Keratinocyte (primary cell): Measurements from ENCODE around the gene ZSCAN1. TPM values are rescaled to one million over a fixed set of nuclear protein-coding genes. Genes with fewer than 3 reads are reported as not detected.

Experiments used
- DNase-seq: peaks from one replicate; pipeline ENCODE4 v3.0.0-alpha.2; 2011; ENCODE audit warnings: low read depth, missing footprints, low spot score
- FAIRE-seq: peaks from 2 replicates; lab custom pipeline; 2011; peaks lifted over from hg19 to GRCh38; lab: Jason Lieb, UNC
- H2AFZ ChIP-seq: 2 replicates; pipeline ENCODE4 v1.6.0; 2012; ENCODE audit warnings: low read length, control low read depth, inconsistent platforms; ENCODE audit not compliant: control insufficient read depth
- H3K27ac ChIP-seq: 2 replicates; pipeline ENCODE4 v1.5.1; 2011; ENCODE audit warnings: low read length; ENCODE audit not compliant: control insufficient read depth, insufficient read depth
- H3K27me3 ChIP-seq: 3 replicates; pipeline ENCODE4 v1.6.0; 2011; ENCODE audit warnings: low read length; ENCODE audit not compliant: control insufficient read depth, insufficient read depth; ENCODE audit errors: extremely low read depth
- H3K36me3 ChIP-seq, 2 experiments: 2 replicates in 1 of 2; 3 replicates in 1 of 2; pipeline ENCODE4 v1.5.1; 2011; ENCODE audit warnings: low read length in 2 of 2, mild to moderate bottlenecking in 1 of 2; ENCODE audit not compliant: control insufficient read depth in 2 of 2, insufficient read depth in 2 of 2; ENCODE audit errors: extremely low read depth in 1 of 2
- H3K4me1 ChIP-seq: 3 replicates; pipeline ENCODE4 v1.5.1; 2011; ENCODE audit warnings: low read length; ENCODE audit not compliant: control insufficient read depth, insufficient read depth; ENCODE audit errors: extremely low read depth
- H3K4me2 ChIP-seq: 3 replicates; pipeline ENCODE4 v1.6.0; 2011; ENCODE audit warnings: low read depth, low read length; ENCODE audit not compliant: control insufficient read depth, insufficient read depth; ENCODE audit errors: extremely low read depth
- H3K4me3 ChIP-seq, 3 experiments: fragments of 200-600 bp in 1 of 3; sonication (generic) in 1 of 3; 2 replicates in 2 of 3; 3 replicates in 1 of 3; pipeline ENCODE4 v1.5.1; 2011 to 2016; ENCODE audit warnings: low read length in 3 of 3, mild to moderate bottlenecking in 3 of 3, control low read depth in 2 of 3, inconsistent platforms in 1 of 3, low read depth in 1 of 3, mixed read lengths in 1 of 3, mixed run types in 1 of 3, moderate library complexity in 1 of 3; ENCODE audit not compliant: control insufficient read depth in 2 of 3, insufficient read depth in 2 of 3; ENCODE audit errors: extremely low read depth in 1 of 3
- H3K79me2 ChIP-seq: 2 replicates; pipeline ENCODE4 v1.6.0; 2012; ENCODE audit warnings: low read length; ENCODE audit not compliant: control insufficient read depth, insufficient read depth
- H3K9ac ChIP-seq: 3 replicates; pipeline ENCODE4 v1.6.0; 2011; ENCODE audit warnings: low read length; ENCODE audit not compliant: control insufficient read depth, insufficient read depth; ENCODE audit errors: extremely low read depth
- H3K9me1 ChIP-seq: 3 replicates; pipeline ENCODE4 v1.6.0; 2011; ENCODE audit warnings: low read length; ENCODE audit not compliant: control insufficient read depth, insufficient read depth; ENCODE audit errors: extremely low read depth
- H3K9me3 ChIP-seq: 2 replicates; pipeline ENCODE4 v1.5.1; 2012; ENCODE audit warnings: low read depth, low read length; ENCODE audit not compliant: control insufficient read depth
- H4K20me1 ChIP-seq: 3 replicates; pipeline ENCODE4 v1.6.0; 2011; ENCODE audit warnings: low read length; ENCODE audit not compliant: control insufficient read depth, insufficient read depth; ENCODE audit errors: extremely low read depth
- CTCF ChIP-seq, 3 experiments: IDR thresholded peaks in 1 of 3; conservative IDR thresholded peaks in 1 of 3; optimal IDR thresholded peaks in 1 of 3; 2 replicates in 2 of 3; 3 replicates in 1 of 3; pipeline versions ENCODE3 to v1.5.1; 2011; ENCODE audit warnings: low read length in 3 of 3, mild to moderate bottlenecking in 3 of 3, moderate library complexity in 2 of 3, control low read depth in 1 of 3, inconsistent platforms in 1 of 3; ENCODE audit not compliant: insufficient read depth in 2 of 3; ENCODE audit errors: extremely low read depth in 1 of 3
- EZH2 ChIP-seq: IDR thresholded peaks from one replicate; pipeline ENCODE4 v1.6.1; 2012; ENCODE audit warnings: inconsistent platforms, mild to moderate bottlenecking, low read length, moderate library complexity
- dilution Hi-C: fragments of 300-500 bp; cut with MboI; formaldehyde crosslinking; loops from one replicate; pipeline ENCODE4 v1.7.0; 2020; ENCODE audit warnings: low sequenced_read_pairs; ENCODE audit not compliant: extremely low pct_ligation_motif_present
- polyA plus RNA-seq, 5 experiments: library from polyadenylated mRNA; depleted of rRNA in 3 of 5; stranded (reverse) in 3 of 5; stranded (forward) in 1 of 5; unstranded in 1 of 5; fragments of >200 nt; gene quantifications; 1 replicate in 1 of 5; 2 replicates in 3 of 5; 3 replicates in 1 of 5; pipeline versions ENCODE4 v1.2.1 to v1.2.3, GENCODE V29; 2011 to 2012; ENCODE audit warnings: missing spikeins in 2 of 5, low read depth in 1 of 5, low replicate concordance in 1 of 5

ZSCAN1 gene
- polyA plus RNA-seq, 1 donor (not counting 4 experiments of a cell fraction or from before 2014, with no cell fraction given), result not detected

- dilution Hi-C loops, result no loop called here
- TF ChIP-seq EZH2, result no peak
- TF ChIP-seq CTCF (optimal IDR thresholded peaks at IDR 0.05 in 1 of 3, IDR thresholded peaks at IDR 0.05 in 1 of 3, conservative IDR thresholded peaks at IDR 0.05 in 1 of 3; ENCODE audit: extremely low read depth in 1 of 3, insufficient read depth in 2 of 3, low read length in 3 of 3), result peak; percentile 12 to 43 (median 30)
- Histone ChIP-seq H3K27me3 (no peaks in the 10 kb centered on the region), H4K20me1 (no peaks in the 10 kb centered on the region), H3K4me3 (no peak overlapping the region), H3K9me3 (peaks cover 9% of the 10 kb centered on the region), H3K4me2 (no peak overlapping the region), H3K79me2 (no peaks in the 10 kb centered on the region), H3K9me1 (no peaks in the 10 kb centered on the region), H2AFZ (no peak overlapping the region), H3K4me1 (no peaks in the 10 kb centered on the region), H3K9ac (no peak overlapping the region), H3K27ac (no peak overlapping the region), H3K36me3 (no peaks in the 10 kb centered on the region)
- DNase-seq, result no peak
- FAIRE-seq, result no peak
Observed at GRCh38 chr19:58021541-58022282, 12.1 kb upstream of the ZSCAN1 start.

- H4K20me1 ChIP-seq, result no peaks in the 10 kb centered on the region
- H3K79me2 ChIP-seq, result no peaks in the 10 kb centered on the region
- no peak overlapping the region for H3K9ac ChIP-seq
- H3K36me3 ChIP-seq, result no peaks in the 10 kb centered on the region
- FAIRE-seq (no peak), DNase-seq (no peak)
- H3K4me1 ChIP-seq, result no peaks in the 10 kb centered on the region
- H3K9me3 ChIP-seq, result peaks cover 9% of the 10 kb centered on the region
- H3K27ac ChIP-seq, result no peak overlapping the region
- TF ChIP-seq CTCF (optimal IDR thresholded peaks at IDR 0.05 in 1 of 3, IDR thresholded peaks at IDR 0.05 in 1 of 3, conservative IDR thresholded peaks at IDR 0.05 in 1 of 3; ENCODE audit: extremely low read depth in 1 of 3, insufficient read depth in 2 of 3, low read length in 3 of 3), result no peak
- no peak for TF ChIP-seq EZH2
- no peak overlapping the region for H3K4me3 ChIP-seq
- H2AFZ ChIP-seq, result no peak overlapping the region
- dilution Hi-C loops, result no loop called here
- H3K27me3 ChIP-seq, result no peaks in the 10 kb centered on the region
- H3K9me1 ChIP-seq, result no peaks in the 10 kb centered on the region
- H3K4me2 ChIP-seq, result no peak overlapping the region
Observed at GRCh38 chr19:58022283-58022660, 11.6 kb upstream of the ZSCAN1 start.
